Ascending aorta (tissue), 2 donors: ENCODE data around the gene MSH2. TPM values are rescaled to one million over a fixed set of nuclear protein-coding genes. Genes with fewer than 3 reads are reported as not detected.

Experiments
- DNase-seq, 2 donors: peaks; one replicate each; pipeline ENCODE4 v3.0.0-alpha.2; 2019; ENCODE audit warnings: low spot score in 2 of 2
- H3K27ac ChIP-seq, 2 donors: fragments of 200-600 bp; sonication (generic); one replicate each; pipeline ENCODE4 v1.5.1; 2016 to 2017; ENCODE audit warnings: mild to moderate bottlenecking in 1 of 2
- H3K27me3 ChIP-seq: fragments of 200-600 bp; sonication (generic); one replicate; pipeline ENCODE4 v1.5.1; 2017
- H3K36me3 ChIP-seq, 2 donors: fragments of 200-600 bp; sonication (generic); one replicate each; pipeline ENCODE4 v1.5.1; 2016
- H3K4me1 ChIP-seq, 2 donors: fragments of 200-600 bp; sonication (generic); one replicate each; pipeline ENCODE4 v1.5.1; 2016 to 2017; ENCODE audit warnings: mild to moderate bottlenecking in 1 of 2
- H3K4me3 ChIP-seq, 2 donors: fragments of 200-600 bp; sonication (generic); one replicate each; pipeline ENCODE4 v1.5.1; 2016 to 2017; ENCODE audit warnings: mild to moderate bottlenecking in 1 of 2
- H3K9me3 ChIP-seq, 2 donors: fragments of 200-600 bp; sonication (generic); one replicate each; pipeline ENCODE4 v1.5.1; 2016
- intact Hi-C: fragments of 100-400 bp; cut with DNase I; formaldehyde crosslinking; loops from one replicate; pipeline ENCODE4 v1.15.1; 2023
- total RNA-seq: library from RNA; depleted of rRNA; stranded (reverse); fragments of >200 nt; gene quantifications from one replicate; pipeline ENCODE4 v1.1.0, GENCODE V29; 2016
- TF ChIP-seq, protein P1 (sequence below), 3 experiments: fragments of 200-600 bp in 2 of 3; fragments of 450-650 bp in 1 of 3; sonication (generic) in 2 of 3; IDR thresholded peaks; one replicate each; pipeline ENCODE4 v1.5.1; 2016 to 2019; ENCODE audit warnings: antibody characterized with exemption in 3 of 3, mild to moderate bottlenecking in 1 of 3, moderate library complexity in 1 of 3

MSH2 gene
- total RNA-seq, 1 donor from 2014 or later: 7.5 TPM

DNA sequence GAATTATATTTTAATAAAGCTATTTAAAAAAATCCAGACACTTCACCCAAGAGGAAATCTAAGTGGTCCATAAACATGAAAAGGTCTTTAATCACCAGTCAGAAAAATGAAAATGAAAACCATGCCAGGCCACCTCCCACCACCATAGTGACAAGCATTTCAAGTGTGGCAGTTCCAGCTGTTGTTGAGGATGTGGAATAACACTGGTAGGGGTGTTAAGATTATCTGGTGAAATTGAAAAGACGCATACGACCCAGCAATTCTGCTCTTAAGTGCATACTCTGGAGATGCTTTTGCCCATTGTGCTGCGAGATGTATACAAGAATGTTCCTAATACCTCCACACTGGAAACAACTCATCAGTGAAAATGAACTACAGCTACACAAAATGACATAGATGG, 82.2 kb downstream of the MSH2 start:
- no peaks in the 10 kb centered on the region for H3K27me3 ChIP-seq
- peaks cover 0 to 9% of the 10 kb centered on the region in 2 donors for H3K36me3 ChIP-seq
- no peak overlapping the region for H3K4me3 ChIP-seq
- no peak for DNase-seq
- TF ChIP-seq, protein P1, sequence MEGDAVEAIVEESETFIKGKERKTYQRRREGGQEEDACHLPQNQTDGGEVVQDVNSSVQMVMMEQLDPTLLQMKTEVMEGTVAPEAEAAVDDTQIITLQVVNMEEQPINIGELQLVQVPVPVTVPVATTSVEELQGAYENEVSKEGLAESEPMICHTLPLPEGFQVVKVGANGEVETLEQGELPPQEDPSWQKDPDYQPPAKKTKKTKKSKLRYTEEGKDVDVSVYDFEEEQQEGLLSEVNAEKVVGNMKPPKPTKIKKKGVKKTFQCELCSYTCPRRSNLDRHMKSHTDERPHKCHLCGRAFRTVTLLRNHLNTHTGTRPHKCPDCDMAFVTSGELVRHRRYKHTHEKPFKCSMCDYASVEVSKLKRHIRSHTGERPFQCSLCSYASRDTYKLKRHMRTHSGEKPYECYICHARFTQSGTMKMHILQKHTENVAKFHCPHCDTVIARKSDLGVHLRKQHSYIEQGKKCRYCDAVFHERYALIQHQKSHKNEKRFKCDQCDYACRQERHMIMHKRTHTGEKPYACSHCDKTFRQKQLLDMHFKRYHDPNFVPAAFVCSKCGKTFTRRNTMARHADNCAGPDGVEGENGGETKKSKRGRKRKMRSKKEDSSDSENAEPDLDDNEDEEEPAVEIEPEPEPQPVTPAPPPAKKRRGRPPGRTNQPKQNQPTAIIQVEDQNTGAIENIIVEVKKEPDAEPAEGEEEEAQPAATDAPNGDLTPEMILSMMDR (IDR thresholded peaks at IDR 0.05): no peak
- H3K4me1 ChIP-seq: no peaks in the 10 kb centered on the region
- intact Hi-C loops: no loop called here
- no peak overlapping the region for H3K27ac ChIP-seq
- H3K9me3 ChIP-seq: no peaks in the 10 kb centered on the region

DNA sequence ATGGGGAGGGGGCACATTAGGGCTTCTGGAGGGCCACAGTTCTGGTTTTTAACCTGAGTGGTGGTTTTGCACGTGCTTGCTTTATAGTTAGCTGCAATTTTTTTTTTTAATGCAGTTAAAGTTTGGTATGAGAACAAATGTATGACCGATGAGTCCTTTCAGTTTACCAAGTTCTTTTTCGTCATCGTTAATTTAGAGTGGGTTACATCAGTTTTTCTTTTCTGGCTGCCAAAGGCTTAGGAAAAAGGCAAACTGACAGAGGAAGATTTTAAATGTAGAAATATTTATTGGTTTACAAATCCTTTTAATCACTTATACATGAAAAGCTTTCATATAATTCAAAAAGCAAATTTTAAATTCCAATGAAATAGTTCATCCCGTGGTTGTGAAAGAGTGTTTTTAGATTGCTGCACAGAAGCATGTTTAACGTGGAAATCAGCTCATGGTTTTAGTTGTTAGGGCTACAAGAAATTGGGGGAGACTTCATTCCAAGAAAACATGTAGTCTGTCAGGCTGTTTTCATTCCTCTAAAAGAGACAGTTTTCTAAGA, 82.9 kb downstream of the MSH2 start:
- Histone ChIP-seq H3K27me3 (no peaks in the 10 kb centered on the region), H3K9me3 (no peaks in the 10 kb centered on the region), H3K4me1 (no peaks in the 10 kb centered on the region), H3K27ac (no peak overlapping the region), H3K4me3 (no peak overlapping the region), H3K36me3 (peaks cover 0 to 9% of the 10 kb centered on the region in 2 donors)
- TF ChIP-seq, protein P1 (IDR thresholded peaks at IDR 0.05): no peak
- DNase-seq: no peak
- intact Hi-C loops: no loop called here

DNA sequence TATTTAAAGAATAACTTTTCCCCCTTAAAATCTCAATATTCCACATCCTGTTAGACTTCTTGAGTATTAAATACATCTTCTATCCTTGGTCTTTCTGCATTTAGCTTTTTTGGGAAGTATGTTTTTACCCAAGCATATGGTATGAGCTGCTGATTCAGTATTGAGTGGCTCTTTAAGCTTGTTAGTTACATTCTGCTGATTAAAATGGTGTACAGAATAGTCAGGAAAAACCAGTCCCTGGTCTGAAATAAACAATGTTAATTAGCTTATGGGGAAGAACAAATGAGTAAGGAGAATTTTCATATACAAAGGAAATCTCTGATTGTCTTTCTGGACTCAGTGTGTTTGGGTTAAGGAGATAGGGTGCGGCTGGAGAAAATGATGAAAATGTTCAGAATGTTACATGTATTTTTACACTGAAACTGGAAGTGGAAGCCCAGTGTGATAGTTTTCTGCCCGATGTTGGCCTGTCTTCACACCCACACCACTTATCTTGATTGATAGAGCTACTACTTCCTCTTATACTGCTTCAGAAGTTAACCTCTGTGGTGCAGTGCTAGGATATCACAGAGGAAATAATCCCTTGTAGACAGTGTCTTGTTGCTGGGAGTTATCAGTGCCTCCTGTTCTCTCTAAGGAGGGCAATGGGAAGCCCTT, 84.0 kb downstream of the MSH2 start:
- Histone ChIP-seq H3K27me3 (no peaks in the 10 kb centered on the region), H3K27ac (no peak overlapping the region), H3K4me3 (no peak overlapping the region), H3K4me1 (no peaks in the 10 kb centered on the region), H3K9me3 (no peaks in the 10 kb centered on the region), H3K36me3 (peaks cover 0 to 9% of the 10 kb centered on the region in 2 donors)
- no peak for DNase-seq
- intact Hi-C loops: no loop called here
- TF ChIP-seq, protein P1 (IDR thresholded peaks at IDR 0.05): no peak

DNA sequence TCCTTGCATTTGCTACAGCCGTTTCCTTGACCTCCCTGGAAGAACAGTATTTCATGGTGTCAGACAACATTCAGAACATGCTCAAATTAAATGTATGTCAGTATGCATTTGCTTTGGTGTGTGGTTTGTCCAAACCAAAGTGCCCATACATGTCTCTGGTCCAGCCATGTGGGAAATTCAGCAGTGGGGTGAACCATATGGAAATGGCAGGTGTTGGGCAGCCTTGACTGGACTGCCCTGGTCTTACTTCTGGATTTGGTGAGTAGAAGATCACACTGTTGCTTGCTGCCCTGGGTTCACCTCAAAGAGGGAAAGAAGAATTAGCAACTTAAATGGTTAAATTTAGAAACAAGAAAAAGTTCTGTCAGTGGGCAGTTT, 84.5 kb downstream of the MSH2 start:
- no peak overlapping the region for H3K27ac ChIP-seq
- peaks cover 0 to 9% of the 10 kb centered on the region in 2 donors for H3K36me3 ChIP-seq
- TF ChIP-seq, protein P1 (IDR thresholded peaks at IDR 0.05): no peak
- no peaks in the 10 kb centered on the region for H3K27me3 ChIP-seq
- no peak overlapping the region for H3K4me3 ChIP-seq
- H3K4me1 ChIP-seq: no peaks in the 10 kb centered on the region
- intact Hi-C loops: no loop called here
- no peak for DNase-seq
- H3K9me3 ChIP-seq: no peaks in the 10 kb centered on the region

DNA sequence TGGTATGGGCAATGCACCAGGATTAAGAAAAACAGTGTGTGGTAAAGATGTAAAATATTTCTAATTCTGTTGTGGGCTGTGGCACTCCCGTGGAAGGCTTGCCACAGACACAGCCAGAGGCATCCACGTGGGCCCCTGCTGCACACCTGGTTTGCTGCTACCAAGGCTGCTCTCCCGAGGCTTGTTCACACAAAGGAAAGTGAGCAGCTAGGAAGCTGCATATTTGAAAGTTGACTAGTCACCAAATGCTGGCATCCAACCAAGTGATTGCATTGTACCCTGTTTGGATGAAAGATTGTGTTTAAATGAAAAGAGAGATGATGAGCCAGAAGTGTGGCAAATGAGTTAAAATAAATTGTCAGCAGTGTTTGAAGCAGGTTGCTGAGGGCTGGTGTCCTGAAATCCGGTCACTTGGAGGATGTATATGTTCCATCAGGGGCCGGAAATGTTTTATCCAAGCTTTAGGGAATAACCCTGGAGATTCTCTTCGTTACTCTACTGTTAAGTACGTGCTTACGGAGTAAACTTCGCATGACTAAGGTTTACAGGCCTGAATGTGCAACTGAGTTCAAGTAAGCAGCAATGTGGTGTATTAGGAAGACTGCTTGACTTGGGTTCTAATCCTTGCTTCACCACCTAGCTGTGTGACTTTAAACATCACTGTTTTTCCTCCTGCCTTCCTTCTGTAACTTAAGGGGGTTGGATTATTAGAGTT, 86.1 kb downstream of the MSH2 start:
- TF ChIP-seq, protein P1 (IDR thresholded peaks at IDR 0.05): no peak
- no peaks in the 10 kb centered on the region for H3K9me3 ChIP-seq
- peaks cover 0 to 9% of the 10 kb centered on the region in 2 donors for H3K36me3 ChIP-seq
- no peaks in the 10 kb centered on the region for H3K27me3 ChIP-seq
- no peak overlapping the region for H3K27ac ChIP-seq
- H3K4me1 ChIP-seq: no peaks in the 10 kb centered on the region
- DNase-seq: no peak
- H3K4me3 ChIP-seq: no peak overlapping the region
- intact Hi-C loops: no loop called here
